Fibroblast of lung (primary cell): ENCODE results near the gene DLGAP4.

Experiments
- EZH2 ChIP-seq: IDR thresholded peaks from 2 replicates; pipeline ENCODE4 v1.5.1; 2012; ENCODE audit warnings: low read length, control low read depth, mild to moderate bottlenecking; ENCODE audit errors: missing control alignments
- TF ChIP-seq, protein P1 (sequence below), 2 donors: IDR thresholded peaks in 1 of 2; conservative IDR thresholded peaks in 1 of 2; 1 replicate in 1 of 2; 2 replicates in 1 of 2; pipeline ENCODE4 v1.5.1; 2011 to 2012; ENCODE audit warnings: low read length in 2 of 2, control low read depth in 1 of 2, inconsistent platforms in 1 of 2, low read depth in 1 of 2, mild to moderate bottlenecking in 1 of 2

DNA sequence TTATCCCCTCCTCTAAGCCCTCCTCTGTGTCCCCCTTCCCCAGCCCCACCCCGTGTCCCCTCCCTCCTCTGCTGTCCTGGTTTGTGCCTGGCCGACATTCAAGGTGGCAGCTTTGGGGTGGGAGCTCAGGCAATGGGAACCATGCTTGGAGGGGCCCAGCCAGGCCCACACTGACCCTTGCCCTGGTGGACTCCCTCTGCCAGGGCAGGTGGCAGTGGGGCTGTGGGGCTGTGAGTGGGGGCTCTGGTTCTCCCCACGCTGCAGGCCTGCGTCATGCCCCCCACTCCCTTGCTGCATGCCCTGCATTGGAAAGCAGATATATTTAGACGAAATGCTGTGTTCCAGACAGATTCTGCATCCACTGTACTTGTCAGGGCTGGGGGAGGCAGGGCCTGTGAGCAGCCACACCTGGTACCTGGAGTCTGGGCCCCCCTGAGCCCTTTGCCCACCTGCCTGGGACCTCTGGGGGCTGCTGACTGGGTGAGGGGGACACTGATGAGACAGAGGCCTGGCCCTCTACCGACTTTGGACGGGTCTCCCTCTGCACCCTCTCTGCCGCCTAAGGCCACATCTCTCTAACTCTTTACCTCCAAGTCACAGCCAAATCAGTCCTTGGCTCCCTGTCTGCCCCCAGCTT is 14.2 kb downstream of the DLGAP4 start:
- no peak for TF ChIP-seq EZH2
- TF ChIP-seq, protein P1, sequence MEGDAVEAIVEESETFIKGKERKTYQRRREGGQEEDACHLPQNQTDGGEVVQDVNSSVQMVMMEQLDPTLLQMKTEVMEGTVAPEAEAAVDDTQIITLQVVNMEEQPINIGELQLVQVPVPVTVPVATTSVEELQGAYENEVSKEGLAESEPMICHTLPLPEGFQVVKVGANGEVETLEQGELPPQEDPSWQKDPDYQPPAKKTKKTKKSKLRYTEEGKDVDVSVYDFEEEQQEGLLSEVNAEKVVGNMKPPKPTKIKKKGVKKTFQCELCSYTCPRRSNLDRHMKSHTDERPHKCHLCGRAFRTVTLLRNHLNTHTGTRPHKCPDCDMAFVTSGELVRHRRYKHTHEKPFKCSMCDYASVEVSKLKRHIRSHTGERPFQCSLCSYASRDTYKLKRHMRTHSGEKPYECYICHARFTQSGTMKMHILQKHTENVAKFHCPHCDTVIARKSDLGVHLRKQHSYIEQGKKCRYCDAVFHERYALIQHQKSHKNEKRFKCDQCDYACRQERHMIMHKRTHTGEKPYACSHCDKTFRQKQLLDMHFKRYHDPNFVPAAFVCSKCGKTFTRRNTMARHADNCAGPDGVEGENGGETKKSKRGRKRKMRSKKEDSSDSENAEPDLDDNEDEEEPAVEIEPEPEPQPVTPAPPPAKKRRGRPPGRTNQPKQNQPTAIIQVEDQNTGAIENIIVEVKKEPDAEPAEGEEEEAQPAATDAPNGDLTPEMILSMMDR (conservative IDR thresholded peaks at IDR 0.05 in 1 of 2, IDR thresholded peaks at IDR 0.05 in 1 of 2; ENCODE audit: low read depth in 1 of 2, low read length in 2 of 2), result no peak
